GM12874 (cell line): ENCODE data around the gene RFC3.

ENCODE experiments used
- CTCF ChIP-seq: IDR thresholded peaks from 2 replicates; pipeline ENCODE4 v1.5.1; 2011; ENCODE audit warnings: low read depth, mild to moderate bottlenecking, control low read depth, low read length, moderate library complexity; ENCODE audit not compliant: insufficient read depth

The RFC3 gene

GRCh38 chr13:33796095-33796494 is 21.9 kb upstream of the RFC3 start:
- no peak for TF ChIP-seq CTCF

- TF ChIP-seq CTCF, result no peak
Observed at GRCh38 chr13:33797622-33798021, 20.3 kb upstream of the RFC3 start.

- no peak for TF ChIP-seq CTCF
Observed at GRCh38 chr13:33798023-33798422, 19.9 kb upstream of the RFC3 start.

GRCh38 chr13:33799950-33800592 is 17.9 kb upstream of the RFC3 start:
- peak; percentile 24; the same call in 1 of the 2 replicates for TF ChIP-seq CTCF

- TF ChIP-seq CTCF, result no peak
Observed at GRCh38 chr13:33800646-33801186, 17.2 kb upstream of the RFC3 start.

GRCh38 chr13:33806470-33807248 is 11.3 kb upstream of the RFC3 start:
- no peak for TF ChIP-seq CTCF

- no peak for TF ChIP-seq CTCF
Observed at GRCh38 chr13:33815011-33815550, 2.9 kb upstream of the RFC3 start.
